ENCODE results near the gene AP1S1.

Gene AP1S1

DNA sequence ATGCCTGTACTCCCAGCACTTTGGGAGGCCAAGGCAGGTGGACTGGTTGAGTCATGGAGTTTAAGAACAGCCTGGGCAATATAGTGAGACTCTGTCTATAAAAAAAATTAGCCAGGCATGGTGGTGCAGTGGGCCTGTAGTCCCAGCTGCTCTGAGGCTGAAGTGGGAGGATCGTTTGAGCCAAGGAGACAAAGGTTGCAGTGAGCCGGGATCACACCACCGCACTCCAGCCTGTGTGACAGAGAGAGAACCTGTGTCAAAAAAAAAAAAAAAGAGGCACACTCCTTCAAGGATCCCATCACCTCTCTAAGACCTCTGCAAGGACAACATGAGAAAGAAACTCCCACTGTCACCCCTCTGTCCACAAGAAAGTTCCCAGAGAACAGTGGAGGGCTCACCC is 21.4 kb downstream of the AP1S1 start:
- DNase-seq (ENCODE audit: low read depth in 2 of 2), result no peak
- TF ChIP-seq, protein P1, sequence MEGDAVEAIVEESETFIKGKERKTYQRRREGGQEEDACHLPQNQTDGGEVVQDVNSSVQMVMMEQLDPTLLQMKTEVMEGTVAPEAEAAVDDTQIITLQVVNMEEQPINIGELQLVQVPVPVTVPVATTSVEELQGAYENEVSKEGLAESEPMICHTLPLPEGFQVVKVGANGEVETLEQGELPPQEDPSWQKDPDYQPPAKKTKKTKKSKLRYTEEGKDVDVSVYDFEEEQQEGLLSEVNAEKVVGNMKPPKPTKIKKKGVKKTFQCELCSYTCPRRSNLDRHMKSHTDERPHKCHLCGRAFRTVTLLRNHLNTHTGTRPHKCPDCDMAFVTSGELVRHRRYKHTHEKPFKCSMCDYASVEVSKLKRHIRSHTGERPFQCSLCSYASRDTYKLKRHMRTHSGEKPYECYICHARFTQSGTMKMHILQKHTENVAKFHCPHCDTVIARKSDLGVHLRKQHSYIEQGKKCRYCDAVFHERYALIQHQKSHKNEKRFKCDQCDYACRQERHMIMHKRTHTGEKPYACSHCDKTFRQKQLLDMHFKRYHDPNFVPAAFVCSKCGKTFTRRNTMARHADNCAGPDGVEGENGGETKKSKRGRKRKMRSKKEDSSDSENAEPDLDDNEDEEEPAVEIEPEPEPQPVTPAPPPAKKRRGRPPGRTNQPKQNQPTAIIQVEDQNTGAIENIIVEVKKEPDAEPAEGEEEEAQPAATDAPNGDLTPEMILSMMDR (IDR thresholded peaks at IDR 0.05; ENCODE audit: low read depth, low read length), result no peak
- H3K4me3 ChIP-seq (replicated peaks in 1 of 2; ENCODE audit: low read depth in 2 of 2, low read length in 2 of 2), result no peak overlapping the region

DNA sequence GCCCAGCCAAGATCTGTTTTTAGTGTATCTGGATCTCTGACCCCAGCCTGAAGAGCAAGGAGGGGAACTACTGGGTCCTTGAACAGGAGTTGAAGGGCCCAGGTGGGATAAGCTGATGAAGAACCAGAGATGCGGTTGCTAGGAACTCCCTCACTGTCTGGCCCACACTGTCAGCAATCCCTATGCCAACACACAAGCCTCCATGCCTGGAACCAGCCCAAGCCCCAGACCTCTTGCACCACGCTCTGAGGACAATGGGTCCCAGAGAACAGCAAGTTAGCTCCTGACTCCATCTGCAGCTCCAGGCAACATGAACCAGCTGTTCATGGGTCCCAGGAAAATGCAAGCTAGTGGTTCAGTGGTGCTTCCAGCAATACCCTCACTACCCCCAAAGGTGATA is 23.4 kb downstream of the AP1S1 start:
- TF ChIP-seq, protein P1 (IDR thresholded peaks at IDR 0.05; ENCODE audit: low read depth, low read length), result no peak
- no peak overlapping the region for H3K4me3 ChIP-seq (replicated peaks in 1 of 2; ENCODE audit: low read depth in 2 of 2, low read length in 2 of 2)
- DNase-seq (ENCODE audit: low read depth in 2 of 2), result peak; percentile 33 to 56

DNA sequence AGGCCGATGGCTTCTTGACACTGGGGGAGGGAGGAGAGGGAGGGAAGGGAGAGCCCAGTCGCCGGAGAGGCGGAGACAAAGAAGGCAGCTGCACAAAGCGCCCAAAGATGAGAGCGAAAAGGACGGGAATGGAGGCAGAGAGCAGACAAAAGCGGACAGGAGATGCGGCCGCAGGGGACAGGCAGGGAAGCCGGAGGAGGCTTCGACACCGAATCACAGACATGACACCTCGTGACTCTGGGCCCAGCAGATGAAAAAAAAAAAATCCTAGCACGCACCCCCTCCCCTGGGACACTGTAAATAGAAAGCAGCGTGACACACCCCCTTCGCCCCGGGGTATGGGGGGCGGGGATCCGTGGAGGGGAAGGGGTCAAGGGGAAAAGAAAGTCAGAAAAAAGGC is 24.8 kb downstream of the AP1S1 start:
- TF ChIP-seq, protein P1 (IDR thresholded peaks at IDR 0.05; ENCODE audit: low read depth, low read length), result no peak
- DNase-seq (ENCODE audit: low read depth in 2 of 2), result no peak

DNA sequence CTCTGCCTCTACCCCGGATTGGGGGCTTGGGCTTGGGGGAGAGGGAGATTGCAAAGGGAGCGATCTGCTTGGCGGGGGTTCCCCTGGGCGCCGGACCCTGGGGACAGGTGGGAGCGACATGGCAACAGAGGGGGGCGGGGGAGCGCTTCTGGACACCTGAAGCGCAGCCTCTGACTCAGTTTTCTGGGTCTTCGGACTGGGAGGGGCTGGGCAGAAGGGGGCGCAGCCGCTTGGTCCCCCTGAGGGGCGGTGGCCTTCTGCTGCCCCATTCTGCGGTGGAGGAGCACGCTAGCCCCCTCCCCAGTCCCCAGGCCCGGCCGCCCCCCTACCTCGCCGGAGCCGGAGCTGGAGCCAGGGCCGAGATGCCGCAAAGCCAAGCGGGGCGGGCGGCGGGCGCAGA is 25.4 kb downstream of the AP1S1 start:
- no peak for DNase-seq (ENCODE audit: low read depth in 2 of 2)
- H3K4me3 ChIP-seq (replicated peaks in 1 of 2; ENCODE audit: low read depth in 2 of 2, low read length in 2 of 2), result no peak overlapping the region
- TF ChIP-seq, protein P1 (IDR thresholded peaks at IDR 0.05; ENCODE audit: low read depth, low read length), result no peak

More for the DNA sequence above, 24.8 kb downstream of the AP1S1 start:
- H3K4me3 ChIP-seq (replicated peaks in 1 of 2; ENCODE audit: low read depth in 2 of 2, low read length in 2 of 2), result no peak overlapping the region

DNA sequence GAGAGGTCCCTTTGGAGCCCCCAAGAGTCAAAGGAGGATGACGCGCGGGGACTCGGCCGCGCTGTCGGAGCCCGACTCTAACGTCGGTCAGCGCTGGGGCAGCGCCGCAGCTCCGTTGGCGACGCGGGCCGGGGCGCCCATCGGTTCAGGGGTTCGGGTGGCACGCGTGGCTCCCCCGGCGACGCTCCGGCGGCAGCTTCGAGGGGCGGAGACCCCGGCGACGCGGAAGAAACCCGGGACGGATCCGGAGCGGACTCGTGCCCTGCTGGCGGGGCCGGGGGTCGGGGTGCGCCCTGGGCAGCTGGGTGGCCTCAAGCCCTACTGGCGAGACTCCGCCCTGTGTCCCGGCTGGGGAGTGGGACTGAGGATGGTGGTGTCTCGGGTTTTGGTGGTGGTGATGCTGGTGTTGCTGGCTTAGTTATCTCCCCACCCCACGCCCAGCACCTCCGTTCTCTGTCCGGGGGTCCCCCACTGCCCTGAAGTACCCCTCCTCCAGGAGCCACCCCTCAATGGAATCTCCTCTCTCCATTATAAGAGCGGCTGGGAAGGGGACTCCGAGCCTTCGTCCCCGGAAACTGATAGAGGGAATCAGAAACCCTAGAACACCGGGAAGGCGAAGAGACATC is 26.0 kb downstream of the AP1S1 start, which contains the start of gene NAT16:
Gene NAT16, minus strand, starts transcription at position 164 of the 626 bp plus-strand sequence. CDS start 5,486 bp downstream, outside the sequence.
- TF ChIP-seq, protein P1 (IDR thresholded peaks at IDR 0.05; ENCODE audit: low read depth, low read length), result no peak
- H3K4me3 ChIP-seq (replicated peaks in 1 of 2; ENCODE audit: low read depth in 2 of 2, low read length in 2 of 2), result no peak within 1 kb of the TSS
- no peak for DNase-seq (ENCODE audit: low read depth in 2 of 2)

DNA sequence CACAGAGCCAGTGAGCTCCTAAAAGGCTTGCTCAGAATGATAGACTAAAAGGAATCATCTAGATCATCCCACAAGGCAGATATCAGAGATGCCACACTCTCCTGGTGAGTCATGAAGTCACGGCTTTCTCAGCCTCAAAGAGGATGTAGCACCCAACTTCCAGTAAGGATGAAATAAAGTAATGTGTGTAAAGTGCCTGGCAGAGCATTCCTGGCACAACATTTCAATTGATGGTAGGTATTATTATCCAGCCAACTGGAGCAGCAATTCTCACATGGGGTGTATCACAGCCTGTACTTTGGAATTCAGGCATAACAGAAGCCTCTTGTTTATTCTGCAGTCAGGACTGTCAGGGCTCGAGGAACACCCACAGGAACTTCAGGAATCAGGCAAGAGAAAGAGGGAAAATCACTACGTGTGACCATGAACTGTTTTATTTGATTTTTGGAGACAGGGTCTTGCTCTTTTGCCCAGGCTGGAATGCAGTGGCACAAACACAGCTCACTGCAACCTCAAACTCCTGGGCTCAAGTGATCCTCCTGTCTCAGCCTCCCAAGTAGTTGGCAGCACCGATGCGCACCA is 31.1 kb downstream of the AP1S1 start:
- DNase-seq (ENCODE audit: low read depth in 2 of 2), result peak in 1 of 2 donors; percentile 31
- H3K4me3 ChIP-seq (replicated peaks in 1 of 2; ENCODE audit: low read depth in 2 of 2, low read length in 2 of 2), result no peak overlapping the region
- TF ChIP-seq, protein P1 (IDR thresholded peaks at IDR 0.05; ENCODE audit: low read depth, low read length), result no peak
